Thyroid gland (tissue), 4 donors: ENCODE results near the gene KCNJ18.

Source experiments
- POLR2A ChIP-seq, 2 donors: fragments of 450-650 bp; IDR thresholded peaks; one replicate each; pipeline ENCODE4 v1.6.1; 2017; ENCODE audit warnings: antibody characterized with exemption in 2 of 2, mild to moderate bottlenecking in 2 of 2, moderate library complexity in 1 of 2
- TF ChIP-seq, protein P1 (sequence below), 6 experiments: fragments of 200-600 bp in 3 of 6; fragments of 450-650 bp in 3 of 6; sonication (generic) in 3 of 6; IDR thresholded peaks; one replicate each; pipeline ENCODE4 v1.5.1; 2016 to 2019; ENCODE audit warnings: antibody characterized with exemption in 6 of 6, mild to moderate bottlenecking in 2 of 6, inconsistent platforms in 1 of 6, moderate library complexity in 1 of 6

DNA sequence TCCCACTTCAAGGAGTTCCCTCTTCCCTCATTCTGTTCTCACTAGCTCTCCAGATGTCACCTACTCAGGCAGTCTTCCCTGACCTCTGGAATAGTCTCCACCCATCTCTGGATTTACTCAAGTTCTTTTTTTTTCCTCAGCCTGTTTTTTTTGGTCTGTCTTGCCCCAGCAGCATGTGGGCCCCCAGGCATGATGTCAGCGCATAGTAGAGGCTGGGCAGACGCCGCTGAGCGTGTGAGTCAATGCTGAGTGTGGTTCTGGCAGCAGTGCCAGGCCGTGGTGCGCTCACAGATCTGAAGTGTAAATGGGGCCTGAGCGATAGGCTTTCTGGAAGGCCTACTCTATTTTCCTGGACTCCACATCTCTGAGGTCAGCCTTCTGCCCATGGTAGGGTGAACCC, 2.7 kb upstream of the KCNJ18 start:
- TF ChIP-seq, protein P1, sequence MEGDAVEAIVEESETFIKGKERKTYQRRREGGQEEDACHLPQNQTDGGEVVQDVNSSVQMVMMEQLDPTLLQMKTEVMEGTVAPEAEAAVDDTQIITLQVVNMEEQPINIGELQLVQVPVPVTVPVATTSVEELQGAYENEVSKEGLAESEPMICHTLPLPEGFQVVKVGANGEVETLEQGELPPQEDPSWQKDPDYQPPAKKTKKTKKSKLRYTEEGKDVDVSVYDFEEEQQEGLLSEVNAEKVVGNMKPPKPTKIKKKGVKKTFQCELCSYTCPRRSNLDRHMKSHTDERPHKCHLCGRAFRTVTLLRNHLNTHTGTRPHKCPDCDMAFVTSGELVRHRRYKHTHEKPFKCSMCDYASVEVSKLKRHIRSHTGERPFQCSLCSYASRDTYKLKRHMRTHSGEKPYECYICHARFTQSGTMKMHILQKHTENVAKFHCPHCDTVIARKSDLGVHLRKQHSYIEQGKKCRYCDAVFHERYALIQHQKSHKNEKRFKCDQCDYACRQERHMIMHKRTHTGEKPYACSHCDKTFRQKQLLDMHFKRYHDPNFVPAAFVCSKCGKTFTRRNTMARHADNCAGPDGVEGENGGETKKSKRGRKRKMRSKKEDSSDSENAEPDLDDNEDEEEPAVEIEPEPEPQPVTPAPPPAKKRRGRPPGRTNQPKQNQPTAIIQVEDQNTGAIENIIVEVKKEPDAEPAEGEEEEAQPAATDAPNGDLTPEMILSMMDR (IDR thresholded peaks at IDR 0.05) = no peak
- no peak for TF ChIP-seq POLR2A (IDR thresholded peaks at IDR 0.05)
